GM20000 (cell line): ENCODE measurements around the gene HLA-DQA1.

ENCODE experiments used
- DNase-seq: peaks from one replicate; pipeline ENCODE4 v3.0.0; 2012; ENCODE audit warnings: low spot score
- TF ChIP-seq, protein P1 (sequence below): IDR thresholded peaks from 2 replicates; pipeline ENCODE4 v1.5.1; 2012; ENCODE audit warnings: mild to moderate bottlenecking, control low read depth; ENCODE audit errors: extremely low read depth, missing control alignments

HLA-DQA1 gene

DNA sequence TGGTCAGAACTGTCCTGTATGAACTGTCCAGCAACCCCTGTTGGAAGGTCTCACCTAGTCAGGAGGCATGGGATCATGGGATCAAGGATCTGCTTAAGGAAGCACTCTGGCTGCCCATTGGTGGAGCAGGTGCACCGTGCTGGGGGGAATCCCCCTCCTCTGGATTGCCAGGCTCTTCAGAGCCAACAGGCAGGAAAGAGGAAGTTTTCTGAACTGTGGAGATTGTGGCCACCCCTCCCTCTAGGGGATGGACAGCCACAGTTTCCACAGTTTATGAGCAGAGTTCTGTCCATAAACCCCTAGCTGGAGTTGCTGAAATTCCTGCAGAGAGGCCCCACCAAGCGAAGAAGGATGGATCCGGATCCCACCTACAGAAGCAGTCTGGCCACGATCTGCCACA is 42.3 kb downstream of the HLA-DQA1 start:
- no peak for DNase-seq

DNA sequence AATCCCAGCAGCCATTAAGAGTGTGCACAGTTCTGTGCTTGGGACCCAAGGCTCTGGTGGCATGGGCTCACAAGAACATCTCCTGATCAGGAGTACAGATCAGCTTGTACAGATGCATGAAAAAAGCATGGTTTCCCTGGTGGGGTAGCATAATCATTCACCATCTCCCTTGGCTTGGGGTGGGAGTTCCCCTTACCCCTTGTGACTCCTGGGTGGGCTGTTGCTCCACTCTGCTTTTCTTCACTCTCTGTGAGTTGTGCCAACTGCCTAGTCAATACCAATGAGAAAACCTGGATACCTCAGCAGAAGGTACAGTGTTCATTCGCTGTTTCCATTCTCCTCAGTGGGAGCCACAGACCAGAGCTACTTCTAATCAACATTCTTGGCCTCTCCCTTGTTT is 42.8 kb downstream of the HLA-DQA1 start:
- TF ChIP-seq, protein P1, sequence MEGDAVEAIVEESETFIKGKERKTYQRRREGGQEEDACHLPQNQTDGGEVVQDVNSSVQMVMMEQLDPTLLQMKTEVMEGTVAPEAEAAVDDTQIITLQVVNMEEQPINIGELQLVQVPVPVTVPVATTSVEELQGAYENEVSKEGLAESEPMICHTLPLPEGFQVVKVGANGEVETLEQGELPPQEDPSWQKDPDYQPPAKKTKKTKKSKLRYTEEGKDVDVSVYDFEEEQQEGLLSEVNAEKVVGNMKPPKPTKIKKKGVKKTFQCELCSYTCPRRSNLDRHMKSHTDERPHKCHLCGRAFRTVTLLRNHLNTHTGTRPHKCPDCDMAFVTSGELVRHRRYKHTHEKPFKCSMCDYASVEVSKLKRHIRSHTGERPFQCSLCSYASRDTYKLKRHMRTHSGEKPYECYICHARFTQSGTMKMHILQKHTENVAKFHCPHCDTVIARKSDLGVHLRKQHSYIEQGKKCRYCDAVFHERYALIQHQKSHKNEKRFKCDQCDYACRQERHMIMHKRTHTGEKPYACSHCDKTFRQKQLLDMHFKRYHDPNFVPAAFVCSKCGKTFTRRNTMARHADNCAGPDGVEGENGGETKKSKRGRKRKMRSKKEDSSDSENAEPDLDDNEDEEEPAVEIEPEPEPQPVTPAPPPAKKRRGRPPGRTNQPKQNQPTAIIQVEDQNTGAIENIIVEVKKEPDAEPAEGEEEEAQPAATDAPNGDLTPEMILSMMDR: no peak
- no peak for DNase-seq

More for the DNA sequence above, 42.3 kb downstream of the HLA-DQA1 start:
- TF ChIP-seq, protein P1: no peak

DNA sequence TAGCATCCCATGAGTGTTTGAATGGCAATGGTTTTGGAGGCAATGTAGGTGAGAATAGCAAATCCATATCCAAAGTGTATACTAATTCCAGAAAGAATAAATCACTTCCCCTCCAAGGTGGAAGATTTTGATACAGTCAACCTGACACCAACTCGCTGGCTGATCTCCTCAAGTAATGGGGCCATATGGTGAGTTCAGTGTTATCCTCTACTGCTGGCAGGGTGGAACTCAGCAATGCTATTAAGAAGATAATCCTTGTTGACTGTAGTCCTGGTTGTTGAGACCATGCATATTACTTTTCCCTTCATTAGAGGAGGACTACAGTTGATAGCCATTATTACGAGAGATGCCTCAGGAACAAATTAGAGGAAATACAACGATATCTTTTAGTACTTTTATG is 47.0 kb downstream of the HLA-DQA1 start:
- TF ChIP-seq, protein P1: no peak
- DNase-seq: no peak

DNA sequence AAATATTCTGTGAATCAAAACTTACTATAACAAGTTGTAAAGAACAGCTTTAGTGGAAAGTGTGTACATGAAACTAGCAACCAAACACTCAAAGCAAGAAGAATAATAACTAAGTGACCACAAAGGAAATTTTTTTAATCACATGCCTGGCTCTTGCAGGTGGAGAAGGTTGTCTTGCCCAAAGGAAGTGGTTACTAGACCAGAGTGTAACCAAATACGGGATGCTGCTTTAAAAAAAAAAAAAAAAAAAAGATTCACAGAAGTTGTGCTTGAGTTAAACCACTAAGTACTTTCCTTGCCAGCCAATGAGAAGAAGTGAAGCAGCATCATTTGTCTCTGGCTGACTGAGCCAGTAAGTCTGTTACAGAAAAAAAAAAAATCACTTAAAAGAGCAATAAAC is 48.4 kb downstream of the HLA-DQA1 start:
- DNase-seq: peak; percentile 64
- TF ChIP-seq, protein P1: no peak

DNA sequence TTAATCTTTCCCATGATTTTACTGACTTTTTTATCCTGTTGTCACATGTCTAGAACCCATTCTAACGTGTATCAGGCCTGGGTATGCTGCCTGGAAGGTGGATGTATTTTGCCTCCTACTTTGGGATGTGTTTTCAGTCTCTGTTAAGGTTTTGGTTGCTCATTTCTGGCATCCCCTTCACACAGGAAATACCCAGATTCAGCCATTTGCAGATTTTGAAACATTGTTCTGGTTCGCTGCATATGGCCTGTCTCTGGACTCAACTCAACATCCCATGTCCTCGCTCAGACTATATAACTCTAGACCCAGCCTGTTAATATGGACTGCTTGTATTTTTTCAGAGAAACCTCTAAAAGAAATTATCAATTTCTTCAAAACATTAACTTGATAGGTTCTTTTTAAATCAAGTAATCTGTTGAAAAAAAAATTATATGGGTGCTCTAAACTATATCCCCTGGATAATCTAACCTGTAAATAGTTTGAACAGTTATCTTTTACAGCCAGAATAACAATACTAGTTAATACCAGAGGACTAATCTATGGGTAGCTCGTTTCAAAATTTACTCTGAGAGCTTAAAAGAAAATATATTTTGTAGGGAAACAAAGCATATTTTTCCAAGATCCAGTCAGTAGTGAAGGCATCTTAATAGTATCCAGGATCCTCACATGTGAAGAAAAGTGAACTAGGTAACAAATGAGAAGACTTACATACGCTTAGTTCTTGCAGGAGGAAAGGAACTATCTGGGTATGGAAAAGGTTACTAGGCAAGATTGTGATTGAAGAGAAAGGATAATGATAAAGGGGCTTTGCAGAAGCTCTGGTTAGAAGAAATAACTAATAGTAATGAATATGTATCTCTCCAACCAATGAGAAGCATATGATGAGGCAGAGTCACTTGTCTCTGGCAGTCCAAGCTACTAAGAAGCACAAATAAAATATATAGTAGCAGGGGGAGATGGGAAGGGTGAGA is 52.6 kb downstream of the HLA-DQA1 start:
- TF ChIP-seq, protein P1: no peak
- DNase-seq: peak; percentile 45

DNA sequence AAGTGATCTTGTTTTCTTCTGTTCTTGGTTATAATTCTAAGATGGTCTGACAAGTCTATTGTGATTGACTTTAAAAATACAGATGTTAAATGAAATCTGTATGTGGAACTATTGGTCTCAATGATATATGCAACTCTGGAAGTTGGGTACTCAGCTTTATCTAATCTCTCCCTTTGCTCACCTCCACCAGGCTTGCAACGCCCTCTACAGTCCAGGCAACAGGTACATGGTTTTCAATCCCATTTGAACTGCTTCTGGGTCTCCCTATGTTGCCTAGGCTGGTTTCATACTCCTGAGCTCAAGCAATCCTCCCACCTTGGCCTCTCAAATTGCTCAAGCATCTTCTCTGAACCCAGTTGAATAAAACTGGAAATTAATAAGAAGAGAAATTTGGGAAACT is 54.8 kb downstream of the HLA-DQA1 start:
- peak; percentile 53 for DNase-seq
- TF ChIP-seq, protein P1: peak; percentile 22
